GM21447 (cell line): ENCODE measurements around the gene MNDA.
"Not testable (repeated sequence)": the region's sequence is repeated elsewhere in the genome, so short reads cannot be mapped to it uniquely, and the experiment has no call there.

Source experiments
- ATAC-seq: cut with Tn5 transposase; IDR thresholded peaks from one replicate; pipeline ENCODE4 v1.9.1; 2021; ENCODE audit not compliant: unreplicated experiment

Gene MNDA

DNA sequence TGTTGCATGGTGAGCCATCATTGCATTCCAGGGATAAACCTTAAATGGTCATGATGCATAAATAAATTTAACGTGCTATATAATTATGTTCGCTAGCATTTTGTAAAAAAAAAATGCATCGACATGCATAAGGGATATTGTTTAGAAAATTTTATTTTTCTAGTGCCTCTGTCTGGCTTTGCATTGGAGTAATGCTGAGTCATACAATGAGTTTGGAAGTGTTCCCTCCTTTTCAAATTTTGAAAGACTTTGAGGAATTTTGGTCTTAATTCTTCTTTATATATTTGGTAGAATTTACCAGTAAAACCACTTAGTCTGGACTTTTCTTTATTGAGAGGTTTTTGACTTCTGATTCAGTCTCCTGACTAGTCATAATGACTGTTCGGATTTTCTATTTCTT is 4.9 kb downstream of the MNDA start:
- no peak for ATAC-seq

- no peak for ATAC-seq
Measured at GRCh38 chr1:158838660-158839059, 7.5 kb downstream of the MNDA start.

DNA sequence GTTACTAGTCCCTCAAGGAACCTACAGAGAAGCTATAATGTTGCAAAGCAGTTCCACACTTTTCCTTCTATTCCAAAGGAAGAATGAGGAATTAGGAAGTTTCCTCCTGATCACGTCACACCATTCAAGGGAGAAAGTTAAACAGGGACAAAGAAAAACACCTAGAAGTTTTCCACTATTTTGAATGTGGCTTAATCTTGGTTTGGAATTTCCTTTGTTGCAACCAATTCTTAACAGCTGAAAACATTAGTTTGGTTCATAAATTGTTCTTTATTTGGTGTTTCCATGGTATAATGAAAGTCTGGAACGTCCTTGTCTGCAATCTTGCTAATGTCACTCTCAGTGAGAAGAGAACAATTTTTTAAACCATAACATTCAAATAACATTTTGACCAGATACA is 8.4 kb downstream of the MNDA start:
- no peak for ATAC-seq

DNA sequence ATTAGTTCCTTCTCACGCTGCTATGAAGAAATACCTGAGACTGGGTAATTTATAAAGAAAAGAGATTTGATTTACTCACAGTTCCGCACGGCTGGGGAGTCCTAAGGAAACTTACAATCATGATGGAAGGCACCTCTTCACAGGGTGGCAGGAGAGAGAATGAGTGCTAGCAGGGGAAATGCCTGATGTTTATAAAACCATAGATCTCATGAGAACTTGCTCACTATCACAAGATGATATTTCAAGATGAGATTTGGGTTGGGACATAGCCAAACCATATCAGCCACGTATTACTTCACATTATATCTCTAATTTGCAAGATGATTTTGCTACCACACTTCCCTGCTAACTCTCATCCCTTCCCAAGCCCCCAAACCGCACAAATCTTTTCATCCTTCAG is 9.1 kb downstream of the MNDA start:
- no peak for ATAC-seq

DNA sequence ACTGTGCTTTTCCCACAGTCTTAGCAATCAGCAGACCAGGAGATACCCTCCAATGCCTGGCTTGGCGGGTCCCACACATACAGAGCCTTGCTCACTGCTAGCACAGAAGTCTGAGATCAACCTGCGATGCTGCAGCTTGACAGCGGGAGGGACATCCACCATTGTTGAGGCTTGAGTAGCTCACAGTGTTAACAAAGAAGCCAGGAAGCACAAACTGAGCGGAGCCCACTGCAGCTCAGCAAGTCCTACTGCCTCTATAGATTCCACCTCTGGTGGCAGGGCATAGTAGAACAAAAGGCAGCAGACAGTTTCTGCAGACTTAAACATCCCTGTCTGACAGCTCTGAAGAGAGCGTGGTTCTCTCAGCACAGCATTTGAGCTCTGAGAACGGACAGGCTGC is 33.4 kb downstream of the MNDA start:
- no peak for ATAC-seq

DNA sequence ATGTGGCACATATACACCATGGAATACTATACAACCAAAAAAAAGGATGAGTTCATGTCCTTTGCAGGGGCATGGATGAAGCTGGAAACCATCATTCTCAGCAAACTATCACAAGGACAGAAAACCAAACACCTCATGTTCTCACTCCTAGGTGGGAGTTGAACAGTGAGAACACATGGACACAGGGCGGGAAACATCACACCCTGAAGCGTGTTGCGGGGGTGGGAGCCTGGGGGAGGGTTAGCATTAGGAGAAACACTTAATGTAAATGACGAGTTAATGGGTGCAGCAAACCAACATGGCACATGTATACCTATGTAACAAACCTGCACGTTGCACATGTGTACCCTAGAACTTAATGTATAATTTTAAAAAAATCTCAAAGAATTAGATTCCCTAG is 39.3 kb downstream of the MNDA start:
- not testable (repeated sequence) for ATAC-seq

GRCh38 chr1:158873141-158873540 is 42.0 kb downstream of the MNDA start:
- ATAC-seq, result no peak

DNA sequence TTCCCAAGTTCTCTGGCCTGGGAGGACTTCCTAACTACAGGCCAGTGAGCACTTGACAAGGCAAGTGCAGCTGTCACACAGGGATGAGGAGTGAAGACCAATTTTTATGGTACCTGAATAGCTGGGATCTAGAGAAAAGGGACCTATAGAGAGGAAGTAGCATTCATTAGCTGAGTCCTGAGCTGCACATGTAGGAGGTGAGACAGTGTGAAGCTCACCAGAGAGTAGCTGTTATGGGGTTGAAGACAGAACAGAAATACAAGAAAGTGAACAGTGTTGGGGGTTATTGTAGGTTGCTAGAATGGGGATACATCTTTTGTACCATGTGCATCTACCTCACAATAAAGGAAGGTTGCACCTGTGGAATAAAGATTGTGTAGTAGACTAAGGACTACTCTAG is 62.5 kb downstream of the MNDA start:
- no peak for ATAC-seq

- ATAC-seq, result no peak
Measured at GRCh38 chr1:158898722-158899121, 67.6 kb downstream of the MNDA start.
